Right forelimb (tissue), 1 donor: Measurements from ENCODE around the gene ABAT.
"Not testable (repeated sequence)": the region's sequence is repeated elsewhere in the genome, so short reads cannot be mapped to it uniquely, and the experiment has no call there.

ENCODE experiments used
- DNase-seq: peaks from one replicate; pipeline ENCODE4 v3.0.0-alpha.2; 2018

ABAT gene

GRCh38 chr16:8751481-8752311 is 77.3 kb downstream of the ABAT start:
- no peak for DNase-seq

GRCh38 chr16:8752706-8753105 is 78.3 kb downstream of the ABAT start:
- no peak for DNase-seq

GRCh38 chr16:8753416-8754054 is 79.1 kb downstream of the ABAT start:
- no peak for DNase-seq

GRCh38 chr16:8756755-8757154 is 82.3 kb downstream of the ABAT start:
- no peak for DNase-seq

GRCh38 chr16:8758022-8758421 is 83.6 kb downstream of the ABAT start:
- DNase-seq = no peak

GRCh38 chr16:8760021-8760420 is 85.6 kb downstream of the ABAT start:
- DNase-seq = no peak

GRCh38 chr16:8761078-8761477 is 86.7 kb downstream of the ABAT start:
- DNase-seq = no peak

GRCh38 chr16:8762254-8762653 is 87.8 kb downstream of the ABAT start:
- no peak for DNase-seq

GRCh38 chr16:8763083-8763482 is 88.7 kb downstream of the ABAT start:
- no peak for DNase-seq

- DNase-seq = no peak
Observed at GRCh38 chr16:8763899-8764298, 89.5 kb downstream of the ABAT start.

- DNase-seq = no peak
Observed at GRCh38 chr16:8764525-8765250, 90.3 kb downstream of the ABAT start.

GRCh38 chr16:8767176-8767575 is 92.8 kb downstream of the ABAT start:
- no peak for DNase-seq

GRCh38 chr16:8768283-8768682 is 93.9 kb downstream of the ABAT start:
- no peak for DNase-seq

- no peak for DNase-seq
Observed at GRCh38 chr16:8768692-8769091, 94.3 kb downstream of the ABAT start.

- DNase-seq = no peak
Observed at GRCh38 chr16:8773537-8773936, 99.1 kb downstream of the ABAT start.

GRCh38 chr16:8774208-8774607 is 99.8 kb downstream of the ABAT start:
- no peak for DNase-seq

- DNase-seq = no peak
Observed at GRCh38 chr16:8775359-8775758, 100.9 kb downstream of the ABAT start.

GRCh38 chr16:8776129-8776584 is 101.7 kb downstream of the ABAT start:
- DNase-seq = no peak

- DNase-seq = no peak
Observed at GRCh38 chr16:8777217-8777616, 102.8 kb downstream of the ABAT start.

GRCh38 chr16:8781797-8782196 is 107.4 kb downstream of the ABAT start:
- no peak for DNase-seq

- DNase-seq = no peak
Observed at GRCh38 chr16:8782673-8783072, 108.3 kb downstream of the ABAT start.

- DNase-seq = no peak
Observed at GRCh38 chr16:8785408-8785807, 111.0 kb downstream of the ABAT start.

GRCh38 chr16:8786316-8786715 is 111.9 kb downstream of the ABAT start:
- DNase-seq = not testable (repeated sequence)
